ENCODE results near the gene DTHD1. TPM values are rescaled to one million over a fixed set of nuclear protein-coding genes. Genes with fewer than 3 reads are reported as not detected.
A peak's percentile ranks its signal among the peaks of the same experiment; 100 is the strongest.

Gene DTHD1
- total and polyA plus RNA-seq, 7 donors: under 0.01 to 0.27 (median 0.21) TPM; not detected in 3

- H3K27ac ChIP-seq: no peak overlapping the region
- no peaks in the 10 kb centered on the region for H3K27me3 ChIP-seq
- H3K4me3 ChIP-seq: no peak overlapping the region
- WGBS, 2 donors: 82 to 91% methylated on average over 4 of the region's 4 CpGs
- H3K9me3 ChIP-seq: no peaks in the 10 kb centered on the region
- intact Hi-C loops (cut with DNase I): no loop called here
- DNase-seq: no peak
- H3K4me1 ChIP-seq: no peaks in the 10 kb centered on the region
- H3K36me3 ChIP-seq: no peaks in the 10 kb centered on the region
- TF ChIP-seq EP300 (IDR thresholded peaks at IDR 0.05) (no peak), POLR2A (IDR thresholded peaks at IDR 0.05) (no peak), POLR2AphosphoS5 (IDR thresholded peaks at IDR 0.05) (no peak), CTCF (IDR thresholded peaks at IDR 0.05) (no peak)
Measured at GRCh38 chr4:36237366-36238313, 43.8 kb upstream of the DTHD1 start.

GRCh38 chr4:36241771-36242170 lies 39.6 kb upstream of the DTHD1 start:
- WGBS, 2 donors: 17 to 18% methylated on average over 2 of the region's 2 CpGs
- DNase-seq: no peak
- H3K9me3 ChIP-seq: no peaks in the 10 kb centered on the region
- TF ChIP-seq POLR2AphosphoS5 (IDR thresholded peaks at IDR 0.05) (no peak), CTCF (IDR thresholded peaks at IDR 0.05) (no peak), POLR2A (IDR thresholded peaks at IDR 0.05) (no peak), EP300 (IDR thresholded peaks at IDR 0.05) (no peak)
- peak overlapping the region in 1 of 4 donors; percentile 79 for H3K27ac ChIP-seq
- peaks cover 0 to 17% (median 0%) of the 10 kb centered on the region in 3 donors for H3K27me3 ChIP-seq
- intact Hi-C loops (cut with DNase I): no loop called here
- H3K4me1 ChIP-seq: peaks cover 0 to 13% (median 3%) of the 10 kb centered on the region in 4 donors
- H3K4me3 ChIP-seq: peak overlapping the region in 3 of 4 donors; percentile 65 to 66 (median 65)
- H3K36me3 ChIP-seq: no peaks in the 10 kb centered on the region

GRCh38 chr4:36242629-36243354 lies 38.6 kb upstream of the DTHD1 start:
- H3K27me3 ChIP-seq: peaks cover 0 to 17% (median 0%) of the 10 kb centered on the region in 3 donors
- peak overlapping the region; percentile 46 to 66 (median 65) for H3K4me3 ChIP-seq
- peaks cover 0 to 13% (median 3%) of the 10 kb centered on the region in 4 donors for H3K4me1 ChIP-seq
- intact Hi-C loops (cut with DNase I): no loop called here
- H3K27ac ChIP-seq: peak overlapping the region in 2 of 4 donors; percentile 79 to 83
- WGBS, 2 donors: 7 to 12% methylated on average over 7 of the region's 7 CpGs
- H3K9me3 ChIP-seq: no peaks in the 10 kb centered on the region
- no peaks in the 10 kb centered on the region for H3K36me3 ChIP-seq
- TF ChIP-seq EP300 (IDR thresholded peaks at IDR 0.05) (no peak), POLR2A (IDR thresholded peaks at IDR 0.05) (no peak), POLR2AphosphoS5 (IDR thresholded peaks at IDR 0.05) (no peak), CTCF (IDR thresholded peaks at IDR 0.05) (no peak)
- DNase-seq: no peak

- Histone ChIP-seq H3K4me3 (peak overlapping the region; percentile 46 to 66 (median 65)), H3K27ac (peak overlapping the region; percentile 74 to 83 (median 79)), H3K4me1 (peaks cover 0 to 13% (median 3%) of the 10 kb centered on the region in 4 donors), H3K27me3 (peaks cover 0 to 17% (median 0%) of the 10 kb centered on the region in 3 donors), H3K36me3 (no peaks in the 10 kb centered on the region), H3K9me3 (no peaks in the 10 kb centered on the region)
- intact Hi-C loops (cut with DNase I): no loop called here
- 1% methylated on average over 38 of the region's 38 CpGs for WGBS, 2 donors
- DNase-seq: peak; percentile 74
- TF ChIP-seq POLR2A (IDR thresholded peaks at IDR 0.05) (no peak), CTCF (IDR thresholded peaks at IDR 0.05) (no peak), POLR2AphosphoS5 (IDR thresholded peaks at IDR 0.05) (peak in 1 of 4 donors; percentile 6), EP300 (IDR thresholded peaks at IDR 0.05) (no peak)
Measured at GRCh38 chr4:36243355-36244256, 37.8 kb upstream of the DTHD1 start.

Data from sigmoid colon (tissue), 7 donors.